HG03442 (cell line): Measurements from ENCODE around the gene MARCHF10.
"Not testable (repeated sequence)": the region's sequence is repeated elsewhere in the genome, so short reads cannot be mapped to it uniquely, and the experiment has no call there.

Source experiments
- ATAC-seq: cut with Tn5 transposase; IDR thresholded peaks from one replicate; pipeline ENCODE4 v1.9.1; 2021; ENCODE audit warnings: mild to moderate bottlenecking, moderate library complexity; ENCODE audit not compliant: unreplicated experiment

Gene MARCHF10

GRCh38 chr17:62791235-62791734 is 16.8 kb downstream of the MARCHF10 start:
- no peak for ATAC-seq

- ATAC-seq = no peak
Observed at GRCh38 chr17:62790564-62790986, 17.5 kb downstream of the MARCHF10 start.

DNA sequence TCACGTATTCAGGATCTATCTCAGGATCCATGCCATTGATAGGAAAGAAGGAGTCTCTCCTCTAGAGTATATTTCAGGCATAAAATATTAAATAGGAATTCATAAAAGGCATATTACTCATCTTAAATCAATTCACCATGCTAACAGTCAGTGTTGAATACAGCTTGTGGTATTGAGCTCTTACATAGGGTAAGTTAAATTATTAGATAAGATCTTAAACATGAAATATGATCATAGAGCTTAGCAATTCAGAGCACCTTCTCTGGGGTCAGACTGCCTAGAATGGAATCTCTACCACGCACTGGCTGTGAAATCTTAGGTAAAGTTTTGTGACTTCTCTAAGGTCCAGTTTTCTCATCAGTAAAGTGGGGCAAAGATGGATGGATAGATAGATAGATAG is 20.7 kb downstream of the MARCHF10 start:
- ATAC-seq = no peak

DNA sequence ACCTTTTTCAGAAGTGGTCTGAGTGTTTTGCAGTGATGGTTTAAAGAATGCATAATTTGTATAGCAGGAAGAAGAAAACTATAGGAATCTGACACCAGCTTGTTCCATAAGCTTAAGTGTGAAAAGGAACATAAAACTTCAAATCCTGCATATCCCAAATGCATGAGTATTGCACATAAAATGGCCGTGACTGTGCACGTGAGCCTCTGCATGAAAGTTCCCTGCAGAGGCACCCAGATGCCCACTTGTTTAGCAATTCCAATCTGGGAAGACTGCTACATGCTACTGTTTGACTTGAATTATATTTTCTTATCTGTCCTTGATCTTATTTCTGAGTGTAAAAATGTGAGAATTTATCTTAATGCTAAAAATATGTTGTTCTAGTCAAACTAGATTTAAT is 21.5 kb downstream of the MARCHF10 start:
- ATAC-seq = no peak

- ATAC-seq = not testable (repeated sequence)
Observed at GRCh38 chr17:62785983-62786382, 22.1 kb downstream of the MARCHF10 start.

- ATAC-seq = no peak
Observed at GRCh38 chr17:62782730-62783270, 25.3 kb downstream of the MARCHF10 start.

DNA sequence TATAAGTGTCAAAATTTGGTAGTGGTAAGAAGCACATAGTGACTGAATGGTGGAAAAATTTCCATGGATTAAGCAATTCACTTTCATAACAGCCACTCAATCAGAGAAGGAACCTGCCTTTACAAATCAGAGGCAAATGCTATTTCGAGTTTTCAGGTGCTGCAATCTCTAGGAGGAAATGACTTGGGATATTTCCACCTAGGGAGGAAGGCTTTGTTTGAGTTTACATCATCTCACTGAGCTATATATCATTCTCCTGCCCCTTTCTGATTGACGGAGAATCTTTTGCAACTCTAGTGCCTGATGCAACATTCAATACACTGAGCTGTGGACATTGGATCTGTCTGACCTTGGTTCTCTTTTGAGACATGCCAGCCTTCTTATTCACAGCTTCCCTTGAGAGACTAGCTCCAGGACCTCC is 26.3 kb downstream of the MARCHF10 start:
- ATAC-seq = no peak

- no peak for ATAC-seq
Observed at GRCh38 chr17:62781356-62781755, 26.8 kb downstream of the MARCHF10 start.

- no peak for ATAC-seq
Observed at GRCh38 chr17:62780951-62781350, 27.2 kb downstream of the MARCHF10 start.

GRCh38 chr17:62780269-62780668 is 27.8 kb downstream of the MARCHF10 start:
- no peak for ATAC-seq

- ATAC-seq = no peak
Observed at GRCh38 chr17:62778990-62779681, 29.0 kb downstream of the MARCHF10 start.

DNA sequence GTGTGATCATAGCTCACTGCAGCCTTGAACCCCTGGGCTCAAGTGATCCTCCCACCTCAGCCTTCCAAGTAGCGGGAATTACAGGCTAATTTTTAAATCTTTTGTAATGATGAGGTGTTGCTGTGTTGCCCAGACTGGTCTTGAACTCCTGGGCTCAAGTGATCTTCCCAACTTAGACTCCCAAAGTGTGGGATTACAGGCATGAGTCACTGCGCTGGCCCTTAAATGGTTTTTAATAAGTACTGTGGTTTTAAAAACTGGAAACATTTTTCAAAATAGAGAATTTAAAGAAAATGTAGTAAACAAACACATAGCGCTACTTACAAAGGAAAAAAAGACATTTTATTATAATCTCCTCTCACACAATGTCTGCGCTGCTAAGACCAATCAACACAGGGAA is 32.2 kb downstream of the MARCHF10 start:
- ATAC-seq = no peak

DNA sequence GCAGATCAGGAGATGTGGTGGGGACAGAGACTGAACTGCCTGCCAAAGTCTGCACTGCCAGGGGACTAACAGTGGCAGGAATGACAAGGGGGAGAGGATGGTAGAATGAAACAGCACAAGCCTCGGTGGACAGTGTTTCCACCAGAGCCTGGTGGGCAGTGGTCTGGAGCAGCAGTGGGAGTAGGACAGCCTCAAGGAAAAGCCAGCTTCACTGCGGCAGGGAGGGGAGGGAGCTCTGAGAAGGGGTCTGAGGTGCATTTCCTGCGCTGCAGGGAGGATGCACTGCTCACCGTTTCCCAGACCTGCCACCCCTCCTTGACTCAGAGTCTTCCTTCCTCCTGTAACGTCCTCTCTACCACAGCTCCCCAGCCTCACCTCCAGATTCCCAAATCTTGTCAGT is 33.8 kb downstream of the MARCHF10 start:
- no peak for ATAC-seq

GRCh38 chr17:62767997-62768396 is 40.1 kb downstream of the MARCHF10 start:
- no peak for ATAC-seq

DNA sequence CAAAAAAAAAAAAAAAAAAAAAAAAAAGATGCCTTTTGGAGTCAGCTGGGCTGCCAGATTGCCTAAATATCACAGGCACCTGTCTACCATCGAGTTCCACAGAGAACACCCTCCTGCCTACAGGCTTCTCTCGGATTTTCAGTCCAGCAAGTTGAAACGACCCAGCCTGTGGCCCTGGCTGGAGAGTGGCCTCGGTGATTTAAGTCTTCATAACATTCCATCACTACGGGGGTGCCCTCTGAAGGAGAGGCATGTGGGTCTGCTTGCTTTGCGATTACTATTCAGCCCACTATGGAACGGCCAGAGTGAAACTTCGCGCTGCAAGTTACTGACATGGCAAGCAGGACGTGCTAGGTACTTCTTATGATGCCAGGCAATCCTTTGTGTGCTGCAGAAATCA is 42.8 kb downstream of the MARCHF10 start:
- no peak for ATAC-seq

DNA sequence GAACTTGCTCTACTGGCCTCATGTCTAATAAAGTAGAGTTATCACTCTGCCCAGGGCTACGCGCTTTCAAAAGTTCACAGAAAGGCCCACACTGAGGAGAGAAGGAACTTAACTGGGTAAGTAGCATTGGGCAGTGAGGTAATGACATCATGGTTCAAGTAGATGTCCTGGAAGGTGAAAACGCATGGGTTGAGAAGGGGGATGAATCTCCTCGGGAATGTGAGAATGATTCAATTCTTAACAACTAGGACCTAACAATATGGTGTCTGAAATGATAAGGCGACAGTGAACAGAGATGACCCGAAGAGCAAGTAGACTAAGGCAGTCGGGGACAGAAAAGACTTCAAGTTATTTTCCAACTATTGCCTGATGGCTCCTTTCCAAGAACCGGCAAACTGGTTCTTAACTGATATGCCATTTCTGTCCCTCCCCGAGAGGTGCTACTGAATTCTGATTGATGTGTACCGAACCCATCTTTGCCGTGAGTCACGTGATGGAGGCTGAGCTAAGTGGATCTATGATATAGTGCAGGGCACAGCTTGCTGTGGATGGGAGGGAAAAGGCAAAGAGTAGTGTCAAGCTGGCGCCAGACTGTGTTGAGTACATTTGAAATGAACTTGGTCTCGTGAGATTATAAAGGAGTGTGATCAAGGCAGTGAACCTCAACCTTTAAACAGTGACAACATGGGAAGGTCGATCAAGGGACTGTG is 44.1 kb downstream of the MARCHF10 start:
- ATAC-seq = no peak

GRCh38 chr17:62761884-62762283 is 46.2 kb downstream of the MARCHF10 start:
- no peak for ATAC-seq

- ATAC-seq = no peak
Observed at GRCh38 chr17:62760945-62761267, 47.2 kb downstream of the MARCHF10 start.

- ATAC-seq = no peak
Observed at GRCh38 chr17:62760059-62760944, 47.8 kb downstream of the MARCHF10 start.

- ATAC-seq = no peak
Observed at GRCh38 chr17:62757500-62757951, 50.6 kb downstream of the MARCHF10 start.

DNA sequence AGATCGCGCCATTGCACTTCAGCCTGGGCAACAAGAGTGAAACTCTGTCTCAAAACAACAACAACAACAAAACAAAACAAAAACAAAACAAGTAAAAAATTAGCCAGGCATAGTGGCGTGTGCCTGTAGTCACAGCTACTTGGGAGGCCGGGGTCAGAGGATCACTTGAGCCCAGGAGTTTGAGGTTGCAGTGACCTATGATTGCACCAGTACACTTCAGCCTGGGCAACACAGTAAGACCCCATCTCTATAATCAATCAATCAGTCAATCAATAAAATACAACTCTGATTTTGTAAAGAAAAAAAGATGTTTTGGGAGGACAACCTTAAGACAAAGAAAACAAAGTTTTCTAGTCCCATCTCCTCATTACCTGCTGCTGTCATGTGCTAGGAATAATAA is 51.9 kb downstream of the MARCHF10 start:
- ATAC-seq = no peak
